DMS53 (cell line): ENCODE data around the gene ARL4D.
"Not testable (repeated sequence)": the region's sequence is repeated elsewhere in the genome, so short reads cannot be mapped to it uniquely, and the experiment has no call there.

Experiments
- DNase-seq: peaks from one replicate; lab custom pipeline; 2025; lab: John Stamatoyannopoulos, UW

ARL4D gene, protein sequence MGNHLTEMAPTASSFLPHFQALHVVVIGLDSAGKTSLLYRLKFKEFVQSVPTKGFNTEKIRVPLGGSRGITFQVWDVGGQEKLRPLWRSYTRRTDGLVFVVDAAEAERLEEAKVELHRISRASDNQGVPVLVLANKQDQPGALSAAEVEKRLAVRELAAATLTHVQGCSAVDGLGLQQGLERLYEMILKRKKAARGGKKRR

DNA sequence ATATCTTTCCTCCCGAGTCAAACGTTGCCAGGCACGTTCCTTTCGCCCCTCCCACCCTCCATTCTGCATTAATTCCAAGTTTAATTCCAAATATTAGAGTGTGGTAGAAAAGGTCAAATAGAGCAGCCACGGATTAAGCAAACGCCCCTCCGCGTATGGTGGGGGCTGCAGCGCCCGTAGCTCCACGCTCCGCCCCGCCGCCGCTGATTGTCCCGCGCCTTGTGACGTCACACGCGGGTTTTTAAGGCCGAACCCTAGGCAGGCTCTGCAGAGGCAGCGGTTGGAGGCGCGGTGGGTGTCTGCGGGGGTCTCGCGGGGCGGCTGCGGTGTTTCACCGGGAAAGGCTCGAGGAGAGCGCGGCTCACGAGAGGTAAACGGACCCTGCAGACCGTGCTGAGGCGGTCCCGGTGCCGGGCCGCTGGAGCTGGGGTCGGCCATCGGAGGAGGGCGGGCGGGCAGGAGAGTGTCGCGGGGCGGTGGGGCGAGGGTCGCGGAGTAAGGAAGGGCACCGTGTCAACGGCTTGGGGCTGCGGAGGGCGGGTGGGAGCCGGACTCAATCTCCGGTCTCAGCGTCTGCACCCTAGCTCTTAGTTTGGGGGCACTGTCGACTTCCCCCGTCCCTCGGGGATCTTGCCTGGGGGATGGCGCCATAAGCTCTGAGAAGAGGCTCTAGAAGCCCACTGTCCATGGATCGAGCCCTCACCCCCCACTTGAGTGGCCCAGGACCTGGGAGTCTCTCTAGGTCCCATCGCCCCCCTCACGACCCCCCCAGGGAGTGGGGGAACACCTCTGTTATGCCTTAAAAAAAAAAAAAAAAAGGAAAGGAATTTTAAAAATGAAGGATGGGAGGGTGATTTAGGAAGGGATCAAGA is at the start of gene ARL4D:
TSS of gene ARL4D (plus strand) at position 270 of the 872 bp plus-strand sequence. CDS start 740 bp downstream, outside the sequence.
- DNase-seq, result peak; percentile 89

DNA sequence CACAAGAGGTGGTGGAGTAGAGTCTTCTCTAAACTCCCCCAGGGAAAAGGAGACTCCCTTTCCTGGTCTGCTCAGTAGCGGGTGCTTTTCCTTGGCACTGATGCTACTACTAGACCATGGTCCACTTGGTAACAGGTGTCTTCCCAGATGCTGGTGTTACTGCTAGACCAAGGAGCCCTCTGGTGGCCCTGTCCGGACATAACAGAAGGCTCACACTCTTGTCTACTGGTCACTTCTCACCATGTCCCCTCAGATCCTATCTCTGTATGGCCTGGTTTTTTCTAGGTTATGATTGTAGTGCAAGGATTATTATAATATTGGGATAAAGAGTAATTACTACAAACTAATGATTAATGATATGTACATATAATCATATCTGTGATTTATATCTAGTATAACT is 49.7 kb upstream of the ARL4D start:
- DNase-seq, result peak; percentile 65

- DNase-seq, result no peak
Observed at GRCh38 chr17:43350888-43351361, 47.9 kb upstream of the ARL4D start.

DNA sequence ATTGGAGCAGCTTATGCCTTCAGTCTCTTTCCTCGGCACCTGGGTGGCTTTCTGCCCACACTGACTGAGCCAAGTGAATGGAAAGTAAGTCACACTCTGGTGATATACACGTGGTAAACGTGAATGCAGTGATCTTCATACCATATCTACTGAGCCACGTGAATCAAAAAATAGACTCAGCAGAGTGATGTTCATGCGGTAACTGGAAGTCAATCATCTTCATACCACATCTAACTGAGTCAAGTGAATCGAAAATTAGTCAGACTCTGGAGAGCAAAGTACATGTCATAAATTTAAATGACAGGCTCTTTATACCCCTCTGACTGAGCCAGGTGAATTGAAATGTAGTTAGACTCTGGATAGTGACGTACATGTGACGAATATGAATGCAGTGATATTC is 47.1 kb upstream of the ARL4D start:
- DNase-seq, result no peak

DNA sequence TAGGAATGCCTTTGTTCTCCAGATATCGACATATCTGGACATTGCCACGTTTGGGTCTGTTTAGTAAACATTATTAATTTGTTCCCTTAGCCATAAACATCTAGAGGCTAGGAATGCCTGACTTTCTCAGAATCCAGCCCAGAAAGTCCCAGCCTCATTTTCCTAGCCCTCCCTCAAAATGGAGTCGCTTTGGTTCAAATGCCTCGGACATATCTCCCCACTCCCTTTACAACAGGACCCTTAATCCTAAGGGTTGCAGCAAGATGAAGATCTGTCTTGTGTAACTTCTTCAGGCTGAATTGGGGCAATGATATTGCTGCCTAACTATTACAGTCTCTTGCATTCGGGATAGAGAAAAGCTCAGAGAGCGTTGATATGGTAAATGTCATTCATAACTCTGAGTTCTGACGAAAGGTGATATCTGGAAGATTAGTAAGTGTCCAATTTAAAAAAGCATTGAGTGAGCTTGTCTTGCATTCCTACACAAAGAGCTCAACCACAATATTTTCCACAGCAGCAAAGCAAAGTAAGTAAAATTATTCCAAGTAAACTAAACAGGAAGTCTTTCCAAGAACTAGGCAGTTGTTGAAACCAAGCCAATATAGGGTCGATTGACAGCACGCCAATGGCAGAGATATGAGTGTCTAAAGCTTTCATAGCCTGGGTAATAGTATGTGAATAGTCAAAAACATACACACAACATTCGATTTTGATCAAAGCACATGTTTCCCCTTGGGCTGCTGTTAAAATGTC is 46.0 kb upstream of the ARL4D start:
- no peak for DNase-seq

DNA sequence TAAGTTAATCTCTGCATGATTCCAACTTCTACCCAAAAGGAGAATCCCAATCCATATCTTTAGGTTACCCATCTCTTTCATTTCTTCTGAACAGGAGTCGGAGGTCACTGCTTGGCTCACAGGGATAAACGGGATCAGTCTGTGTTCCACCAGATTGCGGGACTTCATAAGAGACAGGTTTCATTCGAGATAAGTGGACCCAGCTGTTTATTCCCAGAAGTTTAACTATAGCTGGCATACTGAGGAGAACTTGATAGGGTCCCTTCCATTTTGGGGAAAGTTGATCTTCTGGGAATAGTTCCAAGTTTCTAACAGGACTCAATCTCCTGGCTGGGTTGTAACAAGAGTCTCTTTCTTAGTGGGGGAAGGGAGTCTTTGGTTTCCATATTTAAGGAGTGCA is 45.4 kb upstream of the ARL4D start:
- DNase-seq, result no peak

GRCh38 chr17:43354371-43354770 is 44.4 kb upstream of the ARL4D start:
- no peak for DNase-seq

DNA sequence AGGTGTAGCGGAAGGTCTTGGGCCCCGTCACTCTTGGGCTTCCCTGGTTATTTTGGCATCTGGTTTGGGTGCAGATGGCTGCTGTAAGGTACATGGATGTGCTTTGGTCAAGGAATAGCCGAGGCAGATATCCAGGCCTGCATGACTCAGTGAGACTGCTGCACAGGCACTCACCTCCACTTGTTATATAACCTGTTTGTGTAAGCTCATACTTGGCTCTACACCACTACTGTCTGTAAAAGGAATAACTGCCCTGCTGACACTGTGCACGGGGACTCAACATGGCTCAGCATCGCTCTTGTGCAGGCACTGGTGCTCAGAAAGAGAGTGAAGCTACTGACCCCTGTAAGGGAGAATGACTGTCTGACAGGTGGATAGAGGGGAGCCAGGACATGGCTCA is 42.3 kb upstream of the ARL4D start:
- DNase-seq, result no peak

GRCh38 chr17:43356999-43357398 is 41.8 kb upstream of the ARL4D start:
- DNase-seq, result no peak

- no peak for DNase-seq
Observed at GRCh38 chr17:43359469-43360110, 39.2 kb upstream of the ARL4D start.

DNA sequence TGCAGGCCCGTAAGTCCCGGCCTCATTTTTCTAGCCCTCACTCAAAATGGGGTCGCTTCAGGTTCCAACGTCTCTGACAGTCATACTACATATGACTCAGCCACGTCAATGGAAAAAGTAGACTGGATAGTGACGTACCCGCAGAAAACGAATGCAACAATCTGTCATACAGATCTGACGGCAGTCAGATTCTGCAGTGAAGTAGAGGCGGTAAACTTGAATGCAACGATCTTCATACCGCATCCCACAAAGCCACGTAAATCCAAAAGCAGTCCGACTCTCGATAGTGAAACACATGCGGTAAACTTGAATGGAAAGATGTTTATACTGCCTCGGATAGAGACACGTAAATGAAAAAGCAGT is 38.4 kb upstream of the ARL4D start:
- peak; percentile 88 for DNase-seq

GRCh38 chr17:43360739-43361505 is 37.9 kb upstream of the ARL4D start:
- peak; percentile 100 for DNase-seq

DNA sequence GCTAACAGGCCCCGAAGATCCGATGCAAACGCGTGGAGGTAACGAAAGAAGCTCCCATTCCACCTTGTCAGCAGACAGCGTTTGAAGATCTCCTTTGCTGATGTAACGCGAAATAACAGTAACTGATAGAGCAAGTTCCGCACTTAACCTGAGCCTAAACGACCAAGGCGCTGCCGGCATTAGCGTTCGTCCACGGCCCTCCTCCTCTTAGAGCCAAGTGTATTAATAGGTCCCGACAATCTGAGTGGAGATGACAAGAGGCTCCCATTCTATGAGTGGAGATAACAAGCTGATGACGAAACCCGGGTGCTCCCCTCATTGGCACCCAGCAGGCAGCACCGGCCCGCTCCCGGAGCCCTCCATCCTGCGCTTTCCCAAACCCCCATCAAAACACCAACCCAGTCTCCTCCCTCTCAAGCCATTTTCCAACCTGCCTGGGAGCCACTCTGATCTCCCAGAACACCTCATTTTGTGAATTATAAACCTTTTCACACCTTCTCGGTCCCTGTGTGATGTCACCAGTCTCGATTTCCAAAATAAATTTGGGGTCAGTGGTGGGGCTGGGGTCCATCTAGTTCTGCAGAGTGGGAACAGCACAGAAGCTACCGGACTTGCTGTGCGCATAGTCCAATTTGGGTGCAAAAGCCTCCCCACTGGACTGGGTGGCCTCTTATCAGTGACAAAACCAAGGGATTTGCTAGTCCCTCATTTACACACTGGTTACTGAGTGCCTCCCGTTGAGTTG is 35.4 kb upstream of the ARL4D start:
- DNase-seq, result no peak

- DNase-seq, result no peak
Observed at GRCh38 chr17:43363926-43364285, 34.9 kb upstream of the ARL4D start.

- peak; percentile 30 for DNase-seq
Observed at GRCh38 chr17:43365356-43365755, 33.4 kb upstream of the ARL4D start.

GRCh38 chr17:43365921-43366320 is 32.9 kb upstream of the ARL4D start:
- DNase-seq, result not testable (repeated sequence)

DNA sequence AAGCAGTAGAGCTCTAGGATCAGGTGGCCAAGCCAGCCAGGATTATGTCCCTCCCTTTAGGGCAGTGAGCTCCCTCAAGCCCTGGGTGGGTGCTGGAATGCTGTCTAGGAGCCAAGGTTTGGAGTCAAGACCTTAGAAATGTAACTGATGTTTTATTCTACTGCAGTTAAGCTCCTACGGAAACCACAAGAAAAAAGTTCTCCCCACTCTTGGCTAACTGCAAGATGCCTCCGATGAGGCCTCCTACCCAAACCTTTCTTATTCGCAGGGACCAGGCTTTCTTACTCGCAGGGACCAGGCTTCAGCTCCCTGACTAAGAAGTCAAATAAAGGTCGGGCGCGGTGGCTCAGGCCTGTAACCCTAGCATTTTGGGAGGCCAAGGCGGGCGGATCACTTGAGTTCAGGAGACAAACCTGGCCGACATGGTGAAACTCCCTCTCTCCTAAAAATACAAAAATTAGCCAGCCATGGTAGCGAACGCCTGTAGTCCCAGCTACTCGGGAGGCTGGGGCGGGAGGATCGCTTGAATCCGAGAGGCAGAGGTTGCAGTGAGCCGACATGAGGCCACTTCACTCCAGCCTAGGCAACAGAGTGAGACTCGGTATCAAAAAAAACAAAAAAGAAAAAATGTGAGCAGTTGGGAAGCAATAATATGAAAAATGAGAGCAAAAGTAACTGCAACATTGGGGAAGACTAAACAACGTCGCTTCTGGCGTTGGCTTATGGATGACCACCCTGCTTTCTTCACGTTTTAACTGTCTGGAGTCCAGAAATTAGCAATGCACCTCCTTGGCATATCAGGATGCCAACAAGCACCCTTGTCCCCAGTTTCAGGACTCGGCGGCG is 31.7 kb upstream of the ARL4D start:
- no peak for DNase-seq

DNA sequence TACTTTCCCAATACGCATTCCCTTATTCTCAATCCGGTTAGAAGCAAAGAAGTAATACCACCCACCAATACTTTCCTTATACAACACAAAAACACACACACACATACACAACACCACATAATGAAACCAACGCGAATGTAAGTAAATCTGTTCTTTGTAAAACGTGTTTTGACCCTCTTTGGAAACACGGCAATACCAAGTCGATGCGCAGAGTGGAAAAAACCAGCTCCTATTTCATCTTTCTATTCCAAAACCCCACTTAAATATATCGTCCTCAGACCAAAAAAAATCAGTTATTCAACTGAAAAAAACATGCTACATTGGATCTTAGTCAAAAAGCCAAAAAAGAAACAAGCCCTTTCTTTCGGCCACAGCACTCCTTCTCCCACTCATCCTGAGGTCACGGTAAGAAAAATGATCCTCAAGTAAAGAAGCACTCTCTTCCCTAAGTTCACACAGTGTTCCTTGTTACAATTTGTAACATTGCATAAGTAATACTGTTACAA is 31.0 kb upstream of the ARL4D start:
- DNase-seq, result peak; percentile 94

GRCh38 chr17:43368740-43369506 is 29.9 kb upstream of the ARL4D start:
- peak; percentile 96 for DNase-seq
